HCEC 1CT (cell line): ENCODE measurements around the gene CT45A9.
"Not testable (repeated sequence)": the region's sequence is repeated elsewhere in the genome, so short reads cannot be mapped to it uniquely, and the experiment has no call there.

Experiments
- DNase-seq: peaks from one replicate; pipeline ENCODE4 v3.0.0-alpha.2; 2017

CT45A9 gene

GRCh38 chrX:135871712-135872111 is at the start of gene CT45A9:
Gene CT45A9 (minus strand): TSS chrX:135871812. CDS start chrX:135868061, 3,751 bp downstream.
- DNase-seq, result not testable (repeated sequence)

- not testable (repeated sequence) for DNase-seq
Observed at GRCh38 chrX:135920516-135920915, 48.9 kb upstream of the CT45A9 start.

- no peak for DNase-seq
Observed at GRCh38 chrX:135914404-135914803, 42.8 kb upstream of the CT45A9 start.

- no peak for DNase-seq
Observed at GRCh38 chrX:135910251-135910650, 38.6 kb upstream of the CT45A9 start.

GRCh38 chrX:135893294-135893817 is 21.7 kb upstream of the CT45A9 start, which contains the start of the genes CT45A10 and SAGE1:
Gene CT45A10 (minus strand): TSS chrX:135893444. CDS start chrX:135885344, 8,100 bp downstream.
Gene SAGE1 (plus strand): TSS chrX:135893716. CDS start chrX:135896243, 2,527 bp downstream.
- DNase-seq, result no peak

GRCh38 chrX:135892781-135893180 is 21.2 kb upstream of the CT45A9 start:
- DNase-seq, result no peak

GRCh38 chrX:135890087-135890585 is 18.5 kb upstream of the CT45A9 start:
- DNase-seq, result no peak

GRCh38 chrX:135888976-135889375 is 17.4 kb upstream of the CT45A9 start:
- DNase-seq, result not testable (repeated sequence)

GRCh38 chrX:135888230-135888629 is 16.6 kb upstream of the CT45A9 start:
- DNase-seq, result not testable (repeated sequence)

GRCh38 chrX:135882741-135883140 is 11.1 kb upstream of the CT45A9 start:
- not testable (repeated sequence) for DNase-seq

- DNase-seq, result not testable (repeated sequence)
Observed at GRCh38 chrX:135854438-135854837, 17.2 kb downstream of the CT45A9 start, which contains the start of gene CT45A8. Gene CT45A8 (minus strand): TSS chrX:135854538. CDS start chrX:135850783, 3,755 bp downstream.

GRCh38 chrX:135837180-135837579 is 34.4 kb downstream of the CT45A9 start, which contains the start of gene CT45A7:
Gene CT45A7 (minus strand): TSS chrX:135837280. CDS start chrX:135833533, 3,747 bp downstream.
- DNase-seq, result not testable (repeated sequence)

GRCh38 chrX:135819912-135820311 is 51.7 kb downstream of the CT45A9 start, which contains the start of gene CT45A2:
Gene CT45A2 (minus strand): TSS chrX:135820012. CDS start chrX:135816265, 3,747 bp downstream.
- DNase-seq, result not testable (repeated sequence)
